DND-41 (cell line): Measurements from ENCODE around the gene NTM.

Source experiments
- EZH2 ChIP-seq: IDR thresholded peaks from 3 replicates; pipeline ENCODE4 v1.6.1; 2012; ENCODE audit warnings: borderline replicate concordance, low read depth, mild to moderate bottlenecking, moderate library complexity, low read length, inconsistent platforms; ENCODE audit not compliant: severe bottlenecking
- TF ChIP-seq, protein P1 (sequence below): IDR thresholded peaks from 2 replicates; pipeline ENCODE4 v1.5.1; 2012; ENCODE audit warnings: borderline replicate concordance, low read length, moderate library complexity, mild to moderate bottlenecking; ENCODE audit not compliant: poor library complexity, severe bottlenecking; ENCODE audit errors: extremely low read depth

DNA sequence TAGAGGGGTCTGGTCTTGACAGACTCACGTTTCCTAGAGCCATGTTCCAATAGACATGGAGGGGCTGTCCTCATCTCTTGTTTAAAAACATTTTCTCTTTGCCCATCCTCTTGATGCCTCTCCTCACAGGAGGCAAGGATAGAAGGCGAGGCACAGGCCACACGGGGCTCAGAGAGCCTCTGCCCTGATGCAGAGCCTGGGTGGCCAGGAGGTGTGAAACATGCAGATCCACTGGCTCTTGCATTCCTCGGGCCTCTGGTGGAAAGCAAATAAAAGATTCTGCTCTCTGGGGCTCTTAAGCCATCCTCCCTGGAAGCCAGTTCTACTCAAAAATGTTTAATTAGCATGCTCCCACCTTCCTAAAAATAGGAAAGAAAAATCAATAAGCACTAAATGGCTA is 43.6 kb upstream of the NTM start:
- TF ChIP-seq, protein P1, sequence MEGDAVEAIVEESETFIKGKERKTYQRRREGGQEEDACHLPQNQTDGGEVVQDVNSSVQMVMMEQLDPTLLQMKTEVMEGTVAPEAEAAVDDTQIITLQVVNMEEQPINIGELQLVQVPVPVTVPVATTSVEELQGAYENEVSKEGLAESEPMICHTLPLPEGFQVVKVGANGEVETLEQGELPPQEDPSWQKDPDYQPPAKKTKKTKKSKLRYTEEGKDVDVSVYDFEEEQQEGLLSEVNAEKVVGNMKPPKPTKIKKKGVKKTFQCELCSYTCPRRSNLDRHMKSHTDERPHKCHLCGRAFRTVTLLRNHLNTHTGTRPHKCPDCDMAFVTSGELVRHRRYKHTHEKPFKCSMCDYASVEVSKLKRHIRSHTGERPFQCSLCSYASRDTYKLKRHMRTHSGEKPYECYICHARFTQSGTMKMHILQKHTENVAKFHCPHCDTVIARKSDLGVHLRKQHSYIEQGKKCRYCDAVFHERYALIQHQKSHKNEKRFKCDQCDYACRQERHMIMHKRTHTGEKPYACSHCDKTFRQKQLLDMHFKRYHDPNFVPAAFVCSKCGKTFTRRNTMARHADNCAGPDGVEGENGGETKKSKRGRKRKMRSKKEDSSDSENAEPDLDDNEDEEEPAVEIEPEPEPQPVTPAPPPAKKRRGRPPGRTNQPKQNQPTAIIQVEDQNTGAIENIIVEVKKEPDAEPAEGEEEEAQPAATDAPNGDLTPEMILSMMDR: no peak
- TF ChIP-seq EZH2: no peak
